Activated CD4-positive, CD25-positive, alpha-beta regulatory T cell treated with anti-CD3 and anti-CD28 coated beads, Interleukin-2, amount 50 U/mL, for 72 hours (primary cell): ENCODE data around the gene WNT5B.

Experiments used
- DNase-seq: peaks from one replicate; pipeline ENCODE4 v3.0.0; 2021

WNT5B gene

GRCh38 chr12:1630827-1631591 is 2.0 kb downstream of the WNT5B start:
- no peak for DNase-seq

DNA sequence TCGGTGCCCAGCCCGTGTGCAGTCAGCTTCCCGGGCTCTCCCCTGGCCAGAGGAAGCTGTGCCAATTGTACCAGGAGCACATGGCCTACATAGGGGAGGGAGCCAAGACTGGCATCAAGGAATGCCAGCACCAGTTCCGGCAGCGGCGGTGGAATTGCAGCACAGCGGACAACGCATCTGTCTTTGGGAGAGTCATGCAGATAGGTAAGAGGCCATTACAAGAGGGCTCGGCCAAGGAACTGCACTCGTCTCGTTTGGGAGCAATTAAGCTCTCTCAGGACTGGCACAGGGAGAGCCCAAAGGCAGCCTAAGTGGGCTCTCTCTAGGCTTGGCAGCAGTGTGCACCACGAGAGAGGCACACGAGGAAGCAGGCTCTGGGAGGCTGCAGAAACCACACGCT is 3.7 kb downstream of the WNT5B start:
- no peak for DNase-seq

DNA sequence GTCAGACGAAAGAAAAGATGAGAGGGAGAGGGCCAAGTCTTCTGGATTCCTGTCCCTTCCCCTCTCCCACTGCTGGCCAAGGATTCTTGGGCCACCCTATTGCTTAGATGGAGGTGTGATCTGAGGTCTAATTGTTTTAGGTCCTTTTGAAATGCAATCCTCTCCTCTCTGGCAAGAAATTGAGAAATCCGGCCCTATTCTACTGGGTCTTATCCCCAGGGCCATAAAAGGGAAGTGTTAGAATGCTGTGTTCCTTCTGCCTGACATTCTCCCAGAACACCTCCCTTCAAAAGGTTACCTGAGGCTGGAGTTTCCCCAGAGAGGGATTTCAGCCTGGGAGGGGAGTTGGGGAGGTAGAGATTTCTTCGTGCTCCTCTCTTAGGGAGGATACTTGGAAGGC is 4.4 kb downstream of the WNT5B start:
- DNase-seq, result no peak

DNA sequence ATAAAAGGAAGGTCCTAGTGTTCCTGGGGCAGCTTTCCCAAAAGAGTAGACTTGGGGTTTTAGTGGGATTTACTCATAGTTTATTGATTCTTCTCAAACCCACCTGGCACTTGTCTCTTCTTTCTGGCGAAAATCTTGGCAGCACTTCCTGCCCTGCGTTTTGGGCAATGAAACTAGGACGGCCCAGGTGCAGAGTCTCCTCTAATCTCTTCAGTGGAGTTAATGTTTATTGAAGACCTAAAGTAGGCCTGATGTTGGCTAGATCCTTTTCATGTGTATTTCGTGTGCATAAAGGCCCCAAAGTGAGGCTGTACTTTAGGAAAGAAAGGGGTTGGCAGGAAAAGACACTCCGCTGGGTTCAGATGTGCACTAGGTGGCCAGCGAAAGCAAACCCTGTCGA is 5.1 kb downstream of the WNT5B start:
- no peak for DNase-seq

DNA sequence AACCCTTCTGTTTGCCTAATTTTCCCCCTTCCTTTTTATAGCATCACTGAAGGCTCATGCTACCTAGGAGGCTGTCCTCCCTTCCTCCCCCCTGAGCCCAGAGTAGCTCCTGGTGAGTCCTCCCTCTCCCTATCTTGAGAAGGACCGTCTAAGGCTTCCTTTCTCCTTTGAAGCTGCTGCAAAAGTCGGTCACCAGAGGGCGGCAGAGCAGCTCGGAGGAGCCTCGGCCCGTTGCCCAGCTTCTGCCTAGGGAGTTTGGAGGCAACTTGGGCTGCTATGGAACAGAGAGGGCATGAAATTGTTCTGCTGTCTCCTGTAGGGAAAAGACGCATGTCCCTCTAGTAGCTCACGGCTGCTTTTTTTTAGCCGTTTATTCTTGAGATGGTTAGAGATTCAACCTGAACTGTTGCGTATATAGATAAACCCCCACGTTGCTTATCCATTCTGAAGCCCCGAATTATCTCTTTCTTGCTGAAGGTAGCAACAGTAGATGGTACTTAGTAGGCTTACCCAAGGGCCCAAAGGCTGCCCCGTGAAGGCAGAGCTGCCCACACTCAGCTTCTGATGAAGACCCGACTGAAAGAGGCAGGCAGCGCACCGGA is 5.7 kb downstream of the WNT5B start:
- peak; percentile 54 for DNase-seq

DNA sequence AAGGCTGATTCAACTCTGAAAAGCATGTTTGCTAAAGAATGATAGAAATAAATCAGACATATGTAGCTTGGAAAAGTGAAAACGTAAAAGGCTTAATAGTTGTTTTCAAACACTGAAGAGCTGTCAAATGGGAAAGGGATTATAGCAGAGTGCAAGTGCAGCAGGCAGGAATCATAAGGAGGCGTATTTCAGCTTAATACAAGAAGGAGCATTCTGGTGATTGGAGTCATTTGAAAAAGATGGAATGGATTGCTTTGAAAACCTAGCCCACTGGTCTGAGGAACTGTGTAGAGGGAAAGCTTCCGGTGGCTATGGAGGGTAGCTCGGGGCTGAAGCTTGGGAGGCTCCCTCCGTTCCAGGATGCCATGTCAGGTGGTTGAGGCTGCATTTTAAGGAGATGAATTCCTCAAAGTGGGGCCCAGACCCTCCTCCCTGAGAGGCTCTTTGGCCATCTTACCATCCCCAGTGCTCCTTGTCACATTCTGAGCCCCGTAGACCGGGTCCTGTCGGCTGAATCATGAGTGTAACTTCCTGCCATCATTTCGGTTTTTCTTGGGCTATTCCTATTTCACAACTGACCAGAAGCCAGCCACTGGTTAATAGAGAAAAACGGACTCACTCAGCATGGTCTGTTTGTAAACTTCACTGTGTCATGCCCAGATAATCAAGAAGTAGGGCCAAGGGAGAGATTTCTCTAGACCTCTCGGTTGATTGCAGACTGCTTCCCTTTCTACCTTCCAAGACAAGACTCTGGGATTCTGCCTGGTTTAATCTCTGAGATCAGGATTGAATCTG is 6.5 kb downstream of the WNT5B start:
- DNase-seq, result no peak

DNA sequence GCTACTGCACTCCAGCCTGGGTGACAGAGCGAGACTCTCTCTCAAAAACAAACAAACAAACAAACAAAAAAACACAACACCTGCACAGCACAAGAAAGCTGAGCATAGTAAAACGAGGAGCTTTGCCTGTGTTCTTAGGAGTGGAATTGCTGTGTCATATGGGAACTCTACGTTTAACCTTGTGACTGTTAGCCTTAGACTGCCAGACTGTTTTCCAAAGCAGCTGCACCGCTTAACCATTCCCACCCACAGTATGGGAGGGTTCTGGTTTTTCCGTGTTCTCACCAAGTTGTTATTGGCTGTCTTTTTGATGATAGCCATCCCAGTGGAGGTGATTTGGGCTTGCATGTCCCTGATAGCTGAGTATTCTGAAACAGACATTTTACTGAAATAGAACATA is 9.2 kb downstream of the WNT5B start:
- no peak for DNase-seq

GRCh38 chr12:1639538-1639937 is 10.5 kb downstream of the WNT5B start:
- DNase-seq, result no peak

DNA sequence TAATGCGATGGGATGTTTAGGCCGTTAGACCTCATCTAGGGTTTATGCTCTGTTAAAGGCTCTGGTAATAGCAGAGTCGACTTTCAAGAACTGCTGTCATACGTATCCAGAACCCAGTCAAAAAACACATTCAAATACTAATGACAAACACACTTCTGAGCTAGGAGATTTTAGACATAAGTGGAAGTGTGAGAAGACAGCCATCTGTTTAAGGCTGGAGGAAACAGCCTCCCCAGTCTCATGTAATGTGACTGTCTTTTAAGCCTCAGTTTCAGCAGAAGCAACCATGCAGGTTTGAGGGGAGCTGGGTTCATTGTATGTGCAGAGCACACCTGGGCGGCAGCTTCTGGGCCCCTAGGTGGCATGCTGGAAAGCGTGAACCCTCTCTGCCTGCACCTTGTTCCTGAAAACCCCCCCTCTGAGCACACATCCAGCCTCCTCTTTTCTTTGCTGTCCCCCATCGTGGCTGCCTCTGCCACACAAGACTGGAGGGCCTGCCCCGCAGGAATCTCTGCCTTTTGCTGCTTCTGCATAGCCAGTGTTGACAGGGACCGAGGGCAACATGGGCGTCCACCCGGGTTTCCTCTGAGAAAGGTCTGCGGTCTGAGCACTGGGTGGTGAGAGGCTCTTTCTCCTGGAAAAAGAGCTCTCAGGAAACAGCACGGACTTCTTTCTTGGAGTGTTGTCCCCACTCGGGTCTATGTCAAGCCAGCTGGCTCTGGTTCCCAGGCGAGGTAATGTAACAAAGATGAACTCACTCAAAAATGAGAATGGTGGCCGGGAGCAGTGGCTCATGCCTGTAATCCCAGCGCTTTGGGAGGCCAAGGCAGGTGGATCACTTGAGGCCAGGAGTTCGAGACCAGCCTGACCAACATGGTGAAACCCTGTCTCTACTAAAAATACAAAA is 11.6 kb downstream of the WNT5B start:
- DNase-seq, result no peak

- no peak for DNase-seq
Observed at GRCh38 chr12:1642513-1642912, 13.5 kb downstream of the WNT5B start.

DNA sequence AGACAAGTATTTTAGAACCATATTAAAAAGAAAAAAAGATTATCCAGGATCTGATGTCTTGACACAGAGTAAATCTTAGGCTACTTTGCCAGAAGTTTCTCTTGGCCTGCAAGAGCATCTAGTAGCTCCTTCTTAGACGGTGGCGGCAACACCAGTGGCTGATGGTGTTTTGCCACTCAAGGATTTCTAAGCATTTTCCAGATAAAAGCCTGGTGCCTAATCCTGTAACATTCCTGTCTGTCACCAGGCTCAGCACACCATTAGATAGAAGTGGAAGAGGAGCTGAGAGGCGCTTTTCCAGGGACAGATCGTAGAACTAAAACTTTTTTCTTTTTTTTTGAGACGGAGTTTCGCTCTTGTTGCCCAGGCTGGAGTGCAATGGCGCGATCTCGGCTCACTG is 14.0 kb downstream of the WNT5B start:
- no peak for DNase-seq

DNA sequence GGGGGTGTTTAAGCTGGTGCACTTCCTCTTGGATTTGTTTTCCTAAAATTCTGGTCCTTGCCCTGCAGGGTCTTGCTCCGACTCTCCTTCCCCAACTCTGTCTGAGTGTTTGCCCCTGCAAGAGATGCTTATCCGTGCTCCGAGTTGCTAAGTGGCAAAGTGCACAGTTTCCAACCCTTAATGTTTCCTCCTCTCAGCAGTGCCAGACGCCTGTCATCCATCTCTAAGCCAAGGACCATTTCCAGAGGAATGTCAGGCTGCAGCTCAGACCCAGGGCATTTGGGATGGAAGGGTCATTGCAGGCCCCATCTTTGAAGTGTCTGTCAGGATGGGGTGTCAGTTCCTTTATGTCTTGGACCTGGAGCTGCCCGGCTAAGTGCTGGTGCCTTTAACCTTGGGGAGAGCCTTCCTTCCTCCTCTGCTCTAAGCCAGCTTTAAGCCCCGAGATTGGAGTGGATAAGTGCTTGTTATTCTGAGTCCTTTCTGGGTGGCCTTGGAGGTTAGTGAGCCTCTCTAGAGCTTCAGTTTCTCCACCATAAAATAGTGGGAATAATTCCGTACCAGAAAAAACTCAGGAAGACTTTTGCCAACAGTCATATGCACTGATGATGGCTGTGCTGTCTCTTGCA is 15.0 kb downstream of the WNT5B start:
- DNase-seq, result no peak

DNA sequence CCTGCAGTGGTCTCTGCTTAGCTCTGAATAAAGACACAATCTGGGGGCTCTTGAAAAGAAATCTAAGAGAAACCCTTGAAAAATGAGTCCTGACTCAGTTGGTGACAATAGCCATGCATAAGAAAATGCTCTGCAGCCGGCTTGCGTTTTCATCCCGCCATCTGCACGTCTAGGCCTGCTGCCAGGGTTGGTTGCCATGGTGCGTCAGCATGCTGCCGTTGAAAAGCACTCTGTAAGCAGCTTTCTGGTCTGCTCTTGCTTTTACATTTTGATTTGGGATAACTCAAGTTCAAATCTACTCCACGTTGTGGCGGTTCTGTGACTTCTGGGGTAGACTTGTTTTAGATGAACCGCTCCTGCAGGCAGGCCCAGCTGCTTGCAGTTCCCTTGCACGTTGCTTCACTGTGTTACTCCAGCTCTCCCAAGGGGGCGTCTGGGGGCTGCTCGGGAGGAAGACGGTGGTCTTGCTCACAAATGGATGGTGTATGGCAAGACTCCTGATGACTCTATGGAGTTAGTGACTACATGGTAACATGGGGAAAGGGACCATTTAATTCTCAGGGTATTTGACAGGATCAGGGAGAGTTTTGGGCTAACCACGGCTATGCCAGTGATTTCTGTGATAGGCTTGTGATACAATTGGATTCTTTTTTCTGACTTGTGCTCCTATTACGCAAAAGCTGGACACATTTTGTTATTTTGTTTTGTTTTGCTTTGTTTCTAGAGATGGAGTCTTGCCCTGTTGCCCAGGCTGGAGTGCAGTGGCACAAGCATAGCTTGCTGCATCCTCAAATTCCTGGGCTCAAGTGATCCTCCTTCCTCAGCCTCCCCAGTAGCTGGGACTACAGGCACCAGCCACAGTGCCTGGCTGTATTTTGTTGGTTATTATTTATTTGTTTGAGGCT is 15.8 kb downstream of the WNT5B start:
- no peak for DNase-seq

DNA sequence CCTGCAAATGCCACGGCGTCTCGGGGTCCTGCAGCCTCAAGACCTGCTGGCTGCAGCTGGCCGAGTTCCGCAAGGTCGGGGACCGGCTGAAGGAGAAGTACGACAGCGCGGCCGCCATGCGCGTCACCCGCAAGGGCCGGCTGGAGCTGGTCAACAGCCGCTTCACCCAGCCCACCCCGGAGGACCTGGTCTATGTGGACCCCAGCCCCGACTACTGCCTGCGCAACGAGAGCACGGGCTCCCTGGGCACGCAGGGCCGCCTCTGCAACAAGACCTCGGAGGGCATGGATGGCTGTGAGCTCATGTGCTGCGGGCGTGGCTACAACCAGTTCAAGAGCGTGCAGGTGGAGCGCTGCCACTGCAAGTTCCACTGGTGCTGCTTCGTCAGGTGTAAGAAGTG is 16.8 kb downstream of the WNT5B start:
- DNase-seq, result no peak

DNA sequence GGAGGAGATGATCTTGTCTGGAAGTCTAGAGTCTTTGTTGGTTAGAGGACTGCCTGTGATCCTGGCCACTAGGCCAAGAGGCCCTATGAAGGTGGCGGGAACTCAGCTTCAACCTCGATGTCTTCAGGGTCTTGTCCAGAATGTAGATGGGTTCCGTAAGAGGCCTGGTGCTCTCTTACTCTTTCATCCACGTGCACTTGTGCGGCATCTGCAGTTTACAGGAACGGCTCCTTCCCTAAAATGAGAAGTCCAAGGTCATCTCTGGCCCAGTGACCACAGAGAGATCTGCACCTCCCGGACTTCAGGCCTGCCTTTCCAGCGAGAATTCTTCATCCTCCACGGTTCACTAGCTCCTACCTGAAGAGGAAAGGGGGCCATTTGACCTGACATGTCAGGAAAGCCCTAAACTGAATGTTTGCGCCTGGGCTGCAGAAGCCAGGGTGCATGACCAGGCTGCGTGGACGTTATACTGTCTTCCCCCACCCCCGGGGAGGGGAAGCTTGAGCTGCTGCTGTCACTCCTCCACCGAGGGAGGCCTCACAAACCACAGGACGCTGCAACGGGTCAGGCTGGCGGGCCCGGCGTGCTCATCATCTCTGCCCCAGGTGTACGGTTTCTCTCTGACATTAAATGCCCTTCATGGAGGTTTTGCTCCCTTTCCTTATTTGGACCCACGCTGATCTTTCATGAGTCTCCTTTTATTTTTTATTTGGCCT is 17.7 kb downstream of the WNT5B start:
- no peak for DNase-seq

- DNase-seq, result no peak
Observed at GRCh38 chr12:1647285-1647669, 18.2 kb downstream of the WNT5B start.

DNA sequence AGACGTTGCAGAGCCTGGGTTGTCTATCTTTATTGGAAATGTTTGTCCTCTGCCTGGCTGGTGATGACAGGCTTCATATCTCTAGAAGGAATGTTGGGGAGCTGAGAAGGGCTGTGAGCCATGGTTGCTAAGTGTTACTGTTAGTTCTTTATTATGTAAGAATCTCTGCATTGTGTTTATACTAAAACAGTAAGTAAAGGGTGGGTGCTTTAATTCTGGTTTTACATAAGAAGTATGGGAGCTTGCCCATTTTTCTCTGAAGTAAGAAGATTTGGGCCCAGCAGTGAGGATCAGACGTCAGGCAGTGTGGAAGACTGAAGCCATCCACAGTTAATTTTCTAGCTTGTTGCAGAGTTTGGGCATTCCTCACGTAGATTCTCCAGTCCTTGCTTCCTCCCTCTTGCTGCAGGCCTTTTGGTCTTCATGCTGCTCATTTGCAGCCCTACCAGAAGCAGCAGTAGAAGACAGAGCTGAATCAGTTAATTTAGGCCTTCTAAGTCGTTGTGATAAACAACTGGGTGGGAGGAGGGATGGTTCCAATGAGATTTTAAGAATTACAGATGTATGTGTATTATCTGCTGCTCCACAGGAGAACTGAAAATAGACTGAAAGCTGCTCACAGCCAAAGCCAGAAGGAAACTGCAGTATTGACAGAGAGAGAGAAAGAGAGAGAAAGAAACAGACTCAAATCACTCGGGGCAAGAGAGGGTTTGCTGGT is 21.4 kb downstream of the WNT5B start:
- no peak for DNase-seq

DNA sequence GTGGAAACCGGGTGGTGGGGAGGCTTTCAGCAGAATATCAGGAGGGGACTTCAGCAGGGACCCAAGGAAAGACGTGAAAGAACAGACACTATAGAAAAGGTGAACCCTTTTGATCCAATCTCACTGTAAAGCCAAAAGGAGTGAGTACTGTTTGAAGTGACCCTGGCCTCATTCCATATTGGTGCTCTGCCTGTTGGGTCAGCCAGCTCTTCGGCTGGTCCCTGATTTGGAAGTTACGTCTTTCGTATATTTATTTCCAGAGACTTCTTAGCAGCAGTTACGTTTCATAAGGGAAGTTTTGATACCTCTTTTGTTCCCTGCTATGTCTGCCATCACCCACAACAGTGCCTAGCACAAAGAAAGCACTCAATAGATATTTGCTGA is 21.9 kb downstream of the WNT5B start:
- DNase-seq, result no peak

GRCh38 chr12:1651946-1652345 is 22.9 kb downstream of the WNT5B start:
- DNase-seq, result no peak

DNA sequence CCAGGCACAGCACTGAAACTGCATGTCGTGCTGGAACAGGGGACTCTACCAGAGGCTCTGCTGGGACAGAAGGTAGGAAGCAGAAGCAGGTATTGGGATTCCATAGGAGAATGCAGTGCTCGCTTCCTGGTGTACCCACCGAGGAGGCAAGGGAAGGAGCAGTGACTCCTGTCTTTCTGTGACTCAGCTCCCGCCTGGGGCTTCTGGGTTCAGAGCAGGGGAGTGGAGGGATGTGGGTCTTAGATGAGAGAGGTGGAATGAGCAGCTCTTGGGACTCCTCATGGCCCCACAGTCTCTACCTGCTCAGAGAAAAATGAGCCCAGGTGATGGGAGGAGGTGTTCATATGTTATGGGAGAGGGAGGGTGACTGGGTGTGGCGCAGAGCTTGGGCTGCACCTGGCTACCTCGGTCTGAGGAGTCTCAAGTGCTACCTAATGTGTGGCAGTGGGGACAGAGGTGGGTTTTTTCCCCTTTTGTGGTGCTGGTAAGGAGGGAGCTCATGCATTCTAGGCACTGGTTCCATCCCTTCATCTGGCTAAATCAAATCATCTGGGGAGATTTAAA is 26.3 kb downstream of the WNT5B start:
- no peak for DNase-seq
